Measurements from ENCODE around the gene PAF1.

PAF1 gene

GRCh38 chr19:39389631-39390414, 1.1 kb downstream of the PAF1 start:
- H3K4me3 ChIP-seq (ENCODE audit: low read depth, low read length), result peak overlapping the region; percentile 98
- TF ChIP-seq CTCF (IDR thresholded peaks at IDR 0.05; ENCODE audit: low read depth, low read length), result no peak
- in situ Hi-C loops (cut with HindIII; ENCODE audit: low sequenced_read_pairs), result no loop called here
- DNase-seq (ENCODE audit: low read depth, low spot score), result no peak

- in situ Hi-C loops (cut with HindIII; ENCODE audit: low sequenced_read_pairs), result no loop called here
- DNase-seq (ENCODE audit: low read depth, low spot score), result no peak
- H3K4me3 ChIP-seq (ENCODE audit: low read depth, low read length), result no peak overlapping the region
- TF ChIP-seq CTCF (IDR thresholded peaks at IDR 0.05; ENCODE audit: low read depth, low read length), result no peak
Observed at GRCh38 chr19:39388657-39389056, 2.2 kb downstream of the PAF1 start.

DNA sequence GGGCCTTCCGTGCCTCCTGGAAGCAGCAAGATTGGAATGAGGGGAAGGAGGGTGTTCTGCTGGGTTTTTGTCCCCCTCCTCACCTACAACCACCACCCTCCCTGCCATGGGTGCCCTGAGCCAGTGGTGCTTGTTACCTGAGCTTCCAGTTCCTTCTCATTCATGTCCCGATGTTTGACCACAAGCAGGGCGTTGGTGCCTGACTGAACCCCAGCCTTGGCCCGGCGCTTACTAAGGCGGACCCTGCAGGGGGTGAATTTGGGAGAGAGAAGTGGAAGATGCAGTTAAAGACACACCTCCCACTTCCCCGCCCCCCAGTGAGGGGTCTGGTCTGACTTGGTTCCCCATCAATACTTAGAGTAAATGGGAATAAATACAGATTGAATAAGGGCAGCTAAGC, 4.3 kb downstream of the PAF1 start:
- no peak overlapping the region for H3K4me3 ChIP-seq (ENCODE audit: low read depth, low read length)
- in situ Hi-C loops (cut with HindIII; ENCODE audit: low sequenced_read_pairs), result no loop called here
- DNase-seq (ENCODE audit: low read depth, low spot score), result no peak
- TF ChIP-seq CTCF (IDR thresholded peaks at IDR 0.05; ENCODE audit: low read depth, low read length), result no peak

DNA sequence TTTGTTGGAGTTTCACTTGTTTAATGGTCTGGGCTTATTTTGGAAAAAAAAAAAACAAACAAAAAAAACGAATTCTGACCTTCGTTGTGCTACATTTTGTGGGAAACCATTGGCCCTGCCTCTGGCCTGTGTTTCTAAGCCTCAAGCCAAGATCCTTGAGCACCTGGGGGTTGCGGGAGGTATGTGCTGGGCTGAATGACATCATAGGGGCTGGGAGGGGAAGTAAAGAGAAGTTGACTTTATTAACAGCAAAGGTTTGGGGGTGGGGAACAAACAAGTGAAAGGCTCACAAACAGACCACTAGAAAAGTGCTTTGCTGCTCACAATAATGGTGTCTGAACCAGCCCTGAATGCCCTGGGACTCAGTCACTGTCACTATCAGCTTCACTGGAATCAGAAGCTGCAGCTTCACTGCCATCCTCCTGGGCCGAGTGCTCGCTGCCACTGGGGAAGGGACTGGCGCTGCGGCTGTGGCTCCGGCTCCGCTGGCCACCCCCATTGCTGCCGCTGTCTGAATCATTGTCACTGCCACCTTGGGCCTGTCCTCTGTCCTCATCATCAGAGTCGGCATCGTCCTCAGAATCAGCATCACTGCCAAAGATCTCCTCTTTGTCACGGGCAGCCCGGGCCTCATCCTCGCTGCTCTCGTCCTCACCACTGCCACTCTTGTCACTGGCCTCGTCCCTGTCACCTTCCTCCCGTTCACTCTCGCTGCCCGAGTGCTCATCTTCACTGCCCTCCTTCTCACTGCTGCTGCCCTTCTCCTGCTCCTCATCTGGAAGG, 5.1 kb downstream of the PAF1 start:
- DNase-seq (ENCODE audit: low read depth, low spot score), result no peak
- in situ Hi-C loops (cut with HindIII; ENCODE audit: low sequenced_read_pairs), result no loop called here
- H3K4me3 ChIP-seq (ENCODE audit: low read depth, low read length), result no peak overlapping the region
- TF ChIP-seq CTCF (IDR thresholded peaks at IDR 0.05; ENCODE audit: low read depth, low read length), result no peak

- in situ Hi-C loops (cut with HindIII; ENCODE audit: low sequenced_read_pairs), result no loop called here
- no peak for DNase-seq (ENCODE audit: low read depth, low spot score)
- H3K4me3 ChIP-seq (ENCODE audit: low read depth, low read length), result no peak overlapping the region
- no peak for TF ChIP-seq CTCF (IDR thresholded peaks at IDR 0.05; ENCODE audit: low read depth, low read length)
Observed at GRCh38 chr19:39384839-39385568, 5.9 kb downstream of the PAF1 start.

DNA sequence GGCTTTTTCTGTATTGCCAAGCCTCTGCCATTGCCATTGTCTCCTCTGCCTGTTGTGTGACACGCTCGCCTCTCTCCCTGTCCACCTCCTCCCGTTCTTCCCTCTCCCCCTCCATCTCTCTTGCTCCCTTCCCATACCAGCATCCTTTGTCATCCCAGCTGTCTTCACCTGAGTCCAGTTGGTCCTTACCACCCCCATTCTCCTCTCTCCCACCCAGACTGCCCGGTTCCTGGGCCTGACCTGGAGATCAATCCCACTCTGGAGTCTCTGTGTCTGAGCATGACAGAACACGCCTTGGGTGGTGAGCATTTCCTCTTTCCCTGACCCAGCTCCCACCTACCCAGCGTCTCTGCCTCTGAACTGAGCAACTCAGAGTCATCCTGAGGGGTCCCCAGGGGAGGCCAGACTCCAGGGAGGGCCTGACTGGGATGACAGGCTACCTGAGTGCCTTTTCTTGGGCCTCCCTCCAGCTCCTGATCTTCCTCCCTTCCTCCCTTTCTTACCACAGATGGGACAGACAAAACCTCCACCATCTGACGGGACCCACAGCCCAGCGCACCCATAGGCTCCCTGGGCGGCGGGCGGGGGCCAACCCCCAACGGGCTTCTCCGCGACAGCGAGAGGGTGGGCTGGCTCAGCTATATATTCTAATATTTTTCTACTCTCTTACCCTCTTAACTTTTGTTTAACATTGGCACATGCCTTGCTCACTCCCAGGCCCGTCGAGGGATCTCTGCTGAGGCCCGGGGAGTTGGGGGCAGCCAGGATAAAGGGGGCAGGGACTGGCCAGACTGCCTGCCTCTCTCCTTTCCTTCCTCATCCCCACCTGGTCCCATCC, 7.7 kb downstream of the PAF1 start:
- H3K4me3 ChIP-seq (ENCODE audit: low read depth, low read length), result no peak overlapping the region
- no peak for TF ChIP-seq CTCF (IDR thresholded peaks at IDR 0.05; ENCODE audit: low read depth, low read length)
- in situ Hi-C loops (cut with HindIII; ENCODE audit: low sequenced_read_pairs), result no loop called here
- DNase-seq (ENCODE audit: low read depth, low spot score), result no peak
